GM19438 (cell line): ENCODE measurements around the gene RFTN1.

Source experiments
- ATAC-seq: cut with Tn5 transposase; IDR thresholded peaks from one replicate; pipeline ENCODE4 v1.9.1; 2021; ENCODE audit warnings: low read depth; ENCODE audit not compliant: unreplicated experiment

RFTN1 gene

DNA sequence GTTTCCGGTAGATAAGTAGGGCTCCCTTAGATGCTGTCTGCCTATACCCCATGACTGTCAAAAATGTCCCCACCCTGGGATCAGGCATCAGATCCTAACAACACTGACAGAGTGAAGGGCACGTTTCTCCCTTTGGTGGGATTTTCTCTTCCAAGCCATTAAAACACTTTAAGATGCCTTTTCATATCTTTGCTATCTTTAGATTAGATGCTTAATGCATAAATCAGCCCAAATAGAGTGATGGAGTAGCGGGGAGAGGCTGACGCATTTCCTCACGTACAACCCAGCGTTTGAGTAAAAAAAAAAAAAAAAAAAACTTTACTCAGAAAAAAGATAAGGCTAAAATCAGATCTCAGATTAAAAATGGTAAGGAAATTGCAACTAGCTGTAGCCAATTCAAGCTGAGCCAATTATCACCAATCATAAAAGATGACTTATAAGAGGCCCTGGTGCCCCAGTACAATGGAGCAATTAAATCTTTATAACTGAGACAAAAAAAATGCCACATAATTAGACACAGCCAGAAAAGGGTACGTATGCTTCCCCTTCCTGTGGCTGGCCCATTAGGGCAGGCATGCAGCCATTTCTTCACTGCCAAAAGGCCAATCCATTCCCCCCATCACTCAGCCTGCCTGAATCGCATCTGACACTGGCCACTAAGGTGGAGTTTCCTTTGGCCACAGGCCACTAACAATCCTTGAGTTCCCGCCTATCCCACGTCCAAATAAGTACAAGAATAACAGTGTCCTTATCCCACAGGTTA, 45.0 kb downstream of the RFTN1 start:
- no peak for ATAC-seq

DNA sequence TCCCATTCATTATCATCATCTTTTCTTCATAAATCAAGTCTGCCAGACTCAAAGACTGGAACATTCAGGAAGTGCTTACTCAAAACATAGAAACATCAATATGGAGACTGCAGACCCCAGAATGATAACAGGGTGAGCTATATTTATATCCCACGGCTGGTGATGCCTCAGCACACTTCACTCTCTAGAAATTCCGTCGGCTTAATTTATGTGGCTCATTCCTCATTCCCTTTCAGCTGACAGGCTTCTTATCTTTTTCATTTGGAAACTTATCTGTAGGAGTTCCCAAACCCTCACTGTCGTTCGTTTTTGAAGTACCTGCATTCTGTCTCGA, 45.5 kb downstream of the RFTN1 start:
- peak; percentile 12 for ATAC-seq

DNA sequence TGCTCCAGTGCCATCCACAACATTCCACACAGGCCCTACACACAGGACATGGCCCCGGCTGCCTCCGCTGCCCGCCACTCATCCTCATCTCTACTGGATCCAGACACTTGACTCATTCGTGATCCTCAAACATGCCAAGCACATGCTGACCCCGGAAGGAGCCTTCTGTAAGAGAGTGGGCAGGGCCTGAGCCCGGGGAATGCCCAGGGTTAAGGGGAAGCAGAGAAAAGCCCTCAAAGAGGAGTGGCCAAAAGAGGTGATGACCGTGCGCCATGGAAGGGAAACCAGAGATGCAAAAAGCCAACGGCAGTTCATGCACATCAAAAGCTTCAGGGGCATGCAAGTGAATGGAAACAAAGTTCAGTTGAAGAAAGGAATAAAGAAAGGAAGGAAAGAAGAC, 46.1 kb downstream of the RFTN1 start:
- peak; percentile 85 for ATAC-seq

DNA sequence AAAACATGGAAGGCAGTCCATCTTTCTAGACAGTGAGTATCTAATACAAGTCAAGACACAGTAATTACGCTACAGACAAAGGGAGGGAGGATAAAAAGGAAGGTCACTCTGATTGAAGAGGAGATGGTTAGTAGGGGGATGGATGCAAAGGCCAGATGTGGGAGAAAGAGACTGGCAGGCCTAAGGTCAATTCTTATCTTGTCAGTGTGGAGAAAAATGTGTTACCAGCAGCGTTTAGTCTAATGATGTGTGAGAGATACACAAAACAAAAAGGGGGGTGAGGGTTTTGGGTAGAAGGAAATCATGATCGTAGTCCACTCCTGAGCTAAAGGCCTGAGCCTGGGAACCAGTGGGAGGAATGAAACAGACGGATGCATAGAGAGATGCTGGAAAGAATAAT, 46.7 kb downstream of the RFTN1 start:
- no peak for ATAC-seq

DNA sequence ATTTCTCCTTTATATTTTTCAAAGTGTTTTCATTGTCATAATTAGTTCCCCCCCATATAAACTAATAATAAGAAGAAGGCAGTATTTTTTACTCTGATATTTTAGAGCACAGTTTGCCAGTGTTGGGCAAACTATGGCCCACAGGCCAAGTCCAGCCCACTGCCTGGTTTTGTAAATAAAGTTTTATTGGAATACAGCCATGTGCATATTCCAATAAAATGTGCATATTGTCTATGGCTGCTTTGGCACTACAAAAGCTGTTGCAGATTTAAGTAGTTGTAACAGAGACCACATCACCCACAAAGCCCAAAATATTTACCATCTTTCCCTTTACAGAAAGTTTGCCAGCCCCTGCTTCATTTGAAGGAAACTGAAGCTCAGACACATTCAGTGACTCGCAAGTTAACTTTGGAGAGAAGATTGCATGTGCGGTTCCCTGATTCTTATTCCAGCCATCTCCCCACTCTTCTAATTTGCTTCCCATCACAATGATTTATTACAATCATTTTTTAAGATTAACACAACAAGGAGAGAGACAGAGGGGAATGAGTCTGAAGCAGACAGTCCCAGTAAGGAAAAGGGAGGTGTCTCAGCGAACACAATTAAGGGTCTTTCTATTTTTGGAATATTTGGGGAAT, 48.9 kb downstream of the RFTN1 start:
- no peak for ATAC-seq

DNA sequence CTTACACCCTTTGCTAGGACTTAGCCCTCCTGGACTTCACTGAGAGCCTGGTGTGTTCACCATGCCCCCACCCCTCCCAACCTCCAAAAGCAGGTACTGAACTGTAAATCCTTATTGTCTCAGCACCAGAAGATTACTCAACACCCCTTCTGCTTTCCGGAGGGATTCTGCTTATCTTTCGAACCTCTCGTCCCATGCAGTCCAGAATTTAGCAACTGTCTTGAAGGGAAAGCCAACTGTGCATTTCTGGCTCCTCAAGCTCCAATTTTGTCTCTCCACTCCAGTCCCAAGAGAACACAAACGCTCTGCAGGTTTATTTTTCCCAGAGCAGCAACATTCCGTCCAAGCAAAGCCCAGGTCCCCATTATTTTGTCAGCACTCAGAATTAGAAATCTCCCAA, 49.6 kb downstream of the RFTN1 start:
- no peak for ATAC-seq

DNA sequence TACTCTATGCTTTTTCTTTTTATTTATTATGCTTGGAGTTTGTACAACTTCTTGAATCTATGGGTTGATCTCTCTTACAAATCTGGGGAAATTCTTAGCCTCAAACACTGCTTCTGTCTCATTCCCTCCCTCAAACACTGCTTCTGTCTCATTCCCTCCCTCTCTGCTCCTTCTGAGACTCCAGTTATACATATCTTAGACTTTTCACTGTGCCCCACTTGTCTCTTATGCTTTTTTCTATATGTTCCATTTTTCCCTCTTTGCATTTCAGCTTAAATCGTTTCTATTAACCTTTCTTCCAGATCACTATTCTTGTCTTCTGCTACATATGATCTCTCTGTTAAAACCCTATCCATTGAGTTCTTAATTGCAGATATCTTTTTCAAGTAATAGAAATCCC, 50.4 kb downstream of the RFTN1 start:
- no peak for ATAC-seq

DNA sequence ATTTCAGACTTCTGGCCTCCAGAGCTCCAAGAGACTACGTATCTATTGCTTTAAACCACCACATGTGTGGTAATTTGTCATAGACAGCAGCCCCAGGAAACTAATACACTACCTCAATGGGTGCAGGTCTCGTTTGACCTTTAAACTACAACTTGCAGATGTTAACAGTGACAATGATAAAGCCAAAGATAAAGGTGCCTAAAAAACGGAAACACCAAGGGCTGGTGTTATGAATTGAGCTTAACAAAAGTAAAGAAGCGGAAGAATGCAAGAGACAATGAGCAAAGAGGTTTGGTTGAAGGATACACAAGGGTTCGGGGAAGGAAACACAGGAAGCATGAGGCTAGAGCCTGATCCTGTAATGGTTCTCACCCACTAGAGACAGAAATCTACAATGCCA, 50.8 kb downstream of the RFTN1 start:
- no peak for ATAC-seq

DNA sequence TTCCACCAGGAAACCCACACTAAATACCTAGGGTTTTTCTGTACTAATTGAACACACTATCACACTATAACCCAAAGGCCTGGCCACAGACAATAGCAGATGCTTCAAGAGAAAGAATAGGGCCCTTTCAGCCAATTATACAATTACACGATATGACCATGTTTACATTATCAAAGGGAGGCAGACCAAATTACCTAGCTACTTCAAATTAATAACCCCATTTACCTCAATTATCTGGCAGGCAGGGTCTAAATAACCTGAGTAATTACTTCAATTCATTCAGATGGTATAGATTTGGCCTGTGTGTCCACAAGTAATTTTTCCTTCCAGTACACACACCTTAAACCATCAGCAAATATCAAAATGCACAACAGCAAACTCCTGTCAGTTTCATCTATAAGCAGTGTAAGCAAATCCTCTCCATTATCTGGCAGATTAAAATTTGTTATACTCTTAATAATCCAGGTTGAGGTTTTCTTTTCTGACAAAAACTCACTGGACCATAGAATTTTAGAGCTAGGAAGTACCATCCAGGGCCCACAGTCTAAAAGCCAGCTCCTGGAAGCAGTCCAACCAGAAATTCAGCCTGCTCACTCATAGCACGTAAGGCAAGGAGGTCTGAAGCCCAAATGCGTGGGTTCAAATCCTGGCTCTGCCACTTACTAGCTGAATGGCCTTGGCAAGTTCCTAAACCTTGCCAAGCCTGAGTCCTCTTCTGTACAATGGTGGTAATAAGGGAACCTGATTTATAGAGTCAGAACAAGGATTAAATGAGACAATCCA, 51.8 kb downstream of the RFTN1 start:
- no peak for ATAC-seq

DNA sequence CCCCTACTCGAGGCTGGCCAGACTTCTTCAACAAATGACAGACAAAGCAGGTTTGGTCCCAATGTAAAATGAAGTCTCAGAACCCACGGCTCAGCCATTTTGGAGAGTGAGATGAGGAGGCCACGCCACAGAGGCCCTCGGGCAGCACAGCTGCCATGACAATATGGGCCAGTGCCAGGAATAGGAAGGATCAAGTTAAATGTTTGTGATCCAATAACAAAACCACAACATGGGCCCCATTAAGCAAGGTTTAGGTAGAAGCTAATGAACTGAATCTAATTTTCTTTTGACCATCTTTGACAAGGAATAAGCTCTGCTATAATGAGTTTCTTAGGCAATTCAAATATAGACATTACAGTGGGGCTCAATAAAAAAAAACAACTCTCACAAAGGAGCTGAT, 52.6 kb downstream of the RFTN1 start:
- no peak for ATAC-seq

DNA sequence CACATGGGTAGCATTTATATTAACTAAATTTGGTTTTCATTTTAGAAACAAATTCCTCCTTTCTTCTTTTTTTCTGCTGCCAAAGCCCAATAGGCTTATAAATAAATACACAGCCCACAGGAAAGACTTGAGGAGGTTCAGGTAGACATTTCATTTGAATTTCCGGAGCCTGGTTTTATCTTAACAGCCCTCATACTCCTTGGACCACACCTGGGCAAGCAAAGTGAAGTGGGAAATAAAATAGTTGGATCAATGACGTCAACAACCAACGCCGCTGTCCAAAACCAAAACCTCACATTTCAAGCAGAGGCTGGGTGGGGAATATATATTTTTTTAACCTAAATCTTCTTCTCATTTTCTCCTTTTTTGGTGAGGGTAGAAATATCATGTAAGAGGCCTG, 53.2 kb downstream of the RFTN1 start:
- ATAC-seq = no peak

DNA sequence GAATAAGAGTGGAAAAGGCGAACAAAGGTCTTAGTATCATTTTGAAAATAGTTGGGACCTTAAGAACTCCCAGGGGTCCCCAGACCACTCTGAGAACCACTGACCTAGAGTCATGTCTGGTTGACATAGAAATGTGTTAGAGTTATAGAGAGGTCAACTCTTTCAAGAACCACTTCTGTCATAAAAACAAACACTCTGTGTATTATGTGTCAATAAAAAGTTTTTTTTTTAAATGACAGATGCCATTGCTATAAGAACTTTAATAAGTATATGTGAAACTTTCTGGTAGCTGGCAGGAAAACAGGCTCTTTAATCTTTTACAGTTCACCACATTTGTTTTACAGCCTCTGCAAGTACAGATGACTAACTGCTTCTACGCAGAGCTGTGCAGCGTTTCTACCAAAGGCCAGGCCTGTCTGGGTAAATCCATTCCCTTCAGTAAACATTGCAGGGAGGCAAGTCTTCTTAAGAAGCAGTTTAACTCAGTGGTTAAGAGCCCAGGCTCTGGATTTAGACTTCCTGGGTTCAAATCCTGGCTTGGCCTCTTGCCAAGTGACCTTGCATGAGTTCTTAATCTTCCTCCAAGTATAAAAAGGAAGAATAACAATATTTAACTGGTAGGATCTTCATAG, 56.6 kb downstream of the RFTN1 start:
- ATAC-seq = no peak

DNA sequence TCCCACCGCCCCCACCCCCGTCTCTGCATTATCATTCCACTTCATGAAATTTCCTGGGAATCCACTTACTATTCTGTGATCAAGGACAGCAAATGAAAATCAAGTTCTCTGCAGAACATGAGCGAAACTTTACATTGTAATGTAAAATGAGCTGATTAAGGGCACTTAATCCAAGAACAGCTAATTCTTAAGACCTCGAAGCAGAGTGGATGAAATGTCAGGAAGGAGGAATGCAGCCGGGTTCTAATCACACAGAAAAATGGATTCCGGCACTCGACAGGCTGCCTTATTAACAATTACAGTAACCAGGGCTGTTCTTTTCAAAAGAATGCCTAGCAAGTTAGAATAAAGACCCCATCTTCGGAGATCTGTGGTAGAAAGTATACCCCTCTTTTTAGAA, 57.5 kb downstream of the RFTN1 start:
- ATAC-seq = no peak

DNA sequence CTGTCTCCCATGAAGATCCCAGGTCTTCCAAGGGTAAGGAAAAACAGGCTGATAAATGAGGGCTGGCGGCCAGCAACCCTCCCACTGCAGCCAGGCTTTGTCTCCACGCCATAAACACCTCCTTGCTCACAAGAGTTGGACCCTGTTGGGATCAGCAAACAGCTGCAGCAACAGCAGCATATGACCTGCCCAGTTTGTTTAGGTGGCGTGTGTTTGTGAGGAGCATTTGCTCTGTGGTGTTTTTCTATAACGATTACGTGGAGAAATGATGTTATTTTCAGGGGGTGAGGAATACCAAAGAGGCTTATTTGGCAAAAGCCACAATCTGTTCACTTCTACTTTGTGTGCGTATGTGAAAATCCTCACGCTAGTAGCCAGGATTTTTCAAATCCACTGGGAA, 58.5 kb downstream of the RFTN1 start:
- ATAC-seq = no peak

DNA sequence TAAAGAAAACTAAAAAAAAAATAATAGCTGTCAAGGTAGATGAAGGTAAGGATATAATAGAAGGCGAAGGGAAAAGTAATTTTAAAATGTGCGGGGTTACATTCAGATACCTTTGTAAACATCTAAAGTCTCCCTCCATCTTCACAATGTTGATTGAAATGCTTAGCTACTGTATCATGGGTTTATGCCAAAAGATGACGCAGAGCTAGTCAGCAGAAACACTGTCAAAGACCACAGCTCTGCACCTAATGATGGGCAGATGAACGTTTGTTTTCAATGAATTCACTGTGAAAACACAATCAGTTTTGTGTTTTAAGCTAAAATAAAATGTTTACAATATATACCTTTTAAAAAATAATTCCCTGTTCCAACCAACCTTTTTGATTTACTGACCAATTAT, 61.2 kb downstream of the RFTN1 start:
- ATAC-seq = no peak

DNA sequence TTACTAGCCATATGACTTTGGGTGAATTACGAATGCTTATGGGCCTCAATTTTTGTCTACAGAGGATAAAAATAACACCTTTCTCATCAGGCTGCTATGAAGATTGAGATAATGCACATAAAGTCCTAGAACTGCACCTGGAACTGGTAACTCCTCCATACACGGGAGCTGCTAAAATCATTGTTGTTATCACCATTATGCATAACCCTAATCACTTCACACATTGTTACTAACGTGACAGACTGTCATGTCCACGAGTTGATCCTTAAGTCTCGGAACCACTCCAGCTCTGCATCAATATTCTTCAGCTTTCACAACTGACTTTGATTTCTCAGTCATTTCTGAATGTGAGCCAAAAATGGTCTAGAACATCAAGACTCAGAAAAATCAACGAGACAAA, 64.1 kb downstream of the RFTN1 start:
- ATAC-seq = no peak

DNA sequence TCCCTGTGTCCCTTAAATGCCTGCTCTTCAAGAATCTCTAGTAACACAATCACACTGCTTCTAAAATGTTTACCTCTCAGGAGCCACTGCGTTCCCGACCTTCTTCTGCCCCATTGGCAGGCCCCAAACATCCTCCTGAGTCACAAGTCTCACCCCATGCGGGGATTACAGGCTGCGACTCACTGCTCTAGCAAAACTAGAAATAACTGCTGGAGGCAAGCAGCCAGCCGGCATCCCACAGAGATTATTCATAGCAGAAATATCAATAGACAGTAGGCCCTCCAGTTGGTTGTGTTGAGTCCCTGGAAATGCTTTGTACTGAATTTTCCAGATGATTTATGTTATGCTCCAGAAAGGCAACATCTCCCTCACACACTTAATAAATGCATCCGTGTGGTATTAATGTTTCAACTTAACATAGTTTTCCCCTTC, 64.8 kb downstream of the RFTN1 start:
- ATAC-seq = no peak

DNA sequence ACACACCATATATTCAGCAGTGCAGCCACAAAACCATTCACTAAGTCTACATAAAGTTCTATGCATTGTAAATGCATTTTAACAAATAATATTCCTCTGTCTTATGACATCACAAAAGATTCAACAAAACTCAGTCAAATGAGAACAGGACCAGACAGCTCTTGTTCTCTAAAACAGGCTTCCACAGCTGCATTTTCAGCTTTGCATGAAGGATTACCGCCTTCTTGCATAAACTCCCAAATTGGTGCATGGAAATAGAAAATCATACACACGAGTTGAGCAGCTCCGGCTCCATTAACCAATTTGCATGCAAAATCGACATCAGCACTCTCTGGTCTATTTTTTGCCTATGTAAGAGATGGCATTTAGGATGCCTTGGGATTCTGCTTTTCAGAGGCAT, 66.4 kb downstream of the RFTN1 start:
- ATAC-seq = no peak

DNA sequence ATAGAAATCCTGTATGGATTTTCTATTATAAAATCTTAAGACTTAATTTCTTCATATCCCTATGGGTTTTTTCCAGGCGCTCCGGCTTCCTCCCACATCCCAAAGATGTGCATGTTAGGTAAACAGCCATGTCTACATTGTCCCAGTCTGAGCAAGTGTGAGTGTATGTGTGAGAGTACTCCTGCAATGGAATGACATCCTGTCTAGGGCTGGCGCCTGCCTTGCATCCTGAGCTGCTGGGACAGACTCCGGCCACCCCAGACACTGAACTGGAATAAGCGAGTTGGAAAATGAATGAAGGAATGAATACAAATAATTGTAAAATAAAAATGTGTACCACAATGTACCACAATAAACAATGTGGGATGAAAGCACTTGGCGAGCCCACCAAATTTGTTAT, 69.2 kb downstream of the RFTN1 start:
- ATAC-seq = no peak

DNA sequence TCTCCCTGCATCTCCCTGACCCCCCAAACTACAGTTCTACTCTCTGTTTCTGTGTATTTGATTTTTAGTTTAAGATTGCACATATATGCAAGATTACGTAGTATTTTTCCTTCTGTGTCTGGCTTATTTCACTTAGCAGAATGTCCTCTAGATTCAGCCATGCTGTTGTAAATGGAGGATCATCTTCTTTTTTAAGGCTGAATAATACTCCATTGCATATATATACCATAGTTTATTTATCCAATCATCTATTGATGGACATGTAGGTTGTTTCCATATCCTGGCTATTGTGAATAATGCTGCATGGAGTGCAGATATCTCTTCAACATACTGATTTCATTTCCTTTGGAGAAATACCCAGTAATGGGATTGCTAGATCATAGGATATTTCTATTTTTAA, 70.8 kb downstream of the RFTN1 start:
- no peak for ATAC-seq

DNA sequence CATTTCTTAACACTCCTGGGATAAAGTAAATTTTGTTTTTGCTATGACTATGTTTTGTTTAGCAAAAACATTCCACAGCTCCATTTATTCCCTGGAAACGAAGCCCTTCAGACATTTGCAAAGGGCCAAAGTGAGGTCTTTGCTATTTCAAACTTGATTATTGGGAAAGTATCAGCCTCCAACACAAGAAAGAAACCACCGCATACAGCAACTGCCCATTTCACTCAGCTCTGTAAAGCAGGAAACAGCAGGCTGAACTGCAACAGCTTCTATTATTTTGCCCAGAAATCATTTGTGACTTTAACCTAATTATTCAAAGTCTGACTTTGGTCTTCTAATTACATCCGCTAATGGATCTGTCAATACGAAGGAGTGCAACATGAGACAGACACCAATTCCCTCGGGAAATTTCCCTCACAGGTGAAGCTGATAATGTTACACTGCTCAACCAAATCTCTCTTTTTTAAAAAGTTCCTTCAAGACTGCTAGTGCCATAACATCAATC, 72.1 kb downstream of the RFTN1 start:
- ATAC-seq = no peak
